Lower lobe of right lung (tissue), 2 donors: ENCODE results near the gene CLDN1. TPM values are rescaled to one million over a fixed set of nuclear protein-coding genes. Genes with fewer than 3 reads are reported as not detected.

ENCODE experiments used
- ATAC-seq, 2 donors: fragments of 200-7000 bp; cut with Tn5 transposase; one replicate each; pipeline ENCODE4 v1.9.1; 2020 to 2022; ENCODE audit warnings: mild to moderate bottlenecking in 2 of 2, moderate library complexity in 2 of 2
- DNase-seq: peaks from one replicate; pipeline ENCODE4 v3.0.0-alpha.2; 2020
- H3K27ac ChIP-seq: fragments of 200-600 bp; one replicate; pipeline ENCODE4 v1.8.0; 2022
- H3K27me3 ChIP-seq: fragments of 200-600 bp; one replicate; pipeline ENCODE4 v1.8.0; 2022; ENCODE audit warnings: low read depth
- H3K36me3 ChIP-seq: fragments of 200-600 bp; one replicate; pipeline ENCODE4 v1.8.0; 2022; ENCODE audit warnings: mild to moderate bottlenecking
- H3K4me1 ChIP-seq: fragments of 200-600 bp; one replicate; pipeline ENCODE4 v1.8.0; 2022
- H3K4me3 ChIP-seq: fragments of 200-600 bp; one replicate; pipeline ENCODE4 v1.8.0; 2022; ENCODE audit warnings: mild to moderate bottlenecking
- H3K9me3 ChIP-seq: fragments of 200-600 bp; one replicate; pipeline ENCODE4 v1.8.0; 2022
- intact Hi-C: fragments of 100-400 bp; cut with DNase I; formaldehyde crosslinking; loops from one replicate; pipeline ENCODE4 v1.11.0; 2022
- total RNA-seq: library from RNA; stranded (reverse); fragmentation: NEBNext Ultra II Directional; extraction: Animal tissue kit (Norgen Biotek cat#: 25700); gene quantifications from one replicate; pipeline ENCODE4 v1.2.1, GENCODE V29; 2021
- TF ChIP-seq, protein P1 (sequence below): fragments of 200-600 bp; IDR thresholded peaks from one replicate; pipeline ENCODE4 v1.8.0; 2022; ENCODE audit warnings: antibody characterized with exemption, mild to moderate bottlenecking
- donor health status: DM: no; HTN: yes; CAD: no; lungs with severe emphysema.

Gene CLDN1
- total RNA-seq, 1 donor from 2014 or later, result 5.2 TPM

DNA sequence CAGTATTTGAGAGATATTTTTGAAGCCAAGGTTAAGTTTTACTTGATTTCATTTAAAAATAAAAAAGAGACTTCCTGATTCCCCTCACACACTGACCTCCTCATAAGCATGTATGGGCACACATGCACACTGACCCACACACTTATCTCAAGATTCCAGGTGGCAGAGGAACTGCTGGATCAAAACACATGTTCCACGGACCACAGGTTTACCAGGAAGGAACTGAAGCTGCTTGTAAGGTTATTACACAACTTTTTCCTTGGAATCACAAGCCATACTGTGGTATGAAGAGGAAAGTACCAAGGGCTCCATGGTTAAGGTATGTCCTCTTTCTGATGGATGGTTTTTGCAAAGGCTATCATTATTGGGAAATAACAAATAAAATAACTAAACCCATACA, 7.5 kb downstream of the CLDN1 start:
- TF ChIP-seq, protein P1, sequence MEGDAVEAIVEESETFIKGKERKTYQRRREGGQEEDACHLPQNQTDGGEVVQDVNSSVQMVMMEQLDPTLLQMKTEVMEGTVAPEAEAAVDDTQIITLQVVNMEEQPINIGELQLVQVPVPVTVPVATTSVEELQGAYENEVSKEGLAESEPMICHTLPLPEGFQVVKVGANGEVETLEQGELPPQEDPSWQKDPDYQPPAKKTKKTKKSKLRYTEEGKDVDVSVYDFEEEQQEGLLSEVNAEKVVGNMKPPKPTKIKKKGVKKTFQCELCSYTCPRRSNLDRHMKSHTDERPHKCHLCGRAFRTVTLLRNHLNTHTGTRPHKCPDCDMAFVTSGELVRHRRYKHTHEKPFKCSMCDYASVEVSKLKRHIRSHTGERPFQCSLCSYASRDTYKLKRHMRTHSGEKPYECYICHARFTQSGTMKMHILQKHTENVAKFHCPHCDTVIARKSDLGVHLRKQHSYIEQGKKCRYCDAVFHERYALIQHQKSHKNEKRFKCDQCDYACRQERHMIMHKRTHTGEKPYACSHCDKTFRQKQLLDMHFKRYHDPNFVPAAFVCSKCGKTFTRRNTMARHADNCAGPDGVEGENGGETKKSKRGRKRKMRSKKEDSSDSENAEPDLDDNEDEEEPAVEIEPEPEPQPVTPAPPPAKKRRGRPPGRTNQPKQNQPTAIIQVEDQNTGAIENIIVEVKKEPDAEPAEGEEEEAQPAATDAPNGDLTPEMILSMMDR, result no peak
- Histone ChIP-seq H3K4me3 (no peak overlapping the region), H3K27ac (no peak overlapping the region), H3K27me3 (no peaks in the 10 kb centered on the region), H3K9me3 (no peaks in the 10 kb centered on the region), H3K4me1 (no peaks in the 10 kb centered on the region), H3K36me3 (no peaks in the 10 kb centered on the region)
- intact Hi-C loops, result no loop called here
- DNase-seq, result no peak
- no peak for ATAC-seq

DNA sequence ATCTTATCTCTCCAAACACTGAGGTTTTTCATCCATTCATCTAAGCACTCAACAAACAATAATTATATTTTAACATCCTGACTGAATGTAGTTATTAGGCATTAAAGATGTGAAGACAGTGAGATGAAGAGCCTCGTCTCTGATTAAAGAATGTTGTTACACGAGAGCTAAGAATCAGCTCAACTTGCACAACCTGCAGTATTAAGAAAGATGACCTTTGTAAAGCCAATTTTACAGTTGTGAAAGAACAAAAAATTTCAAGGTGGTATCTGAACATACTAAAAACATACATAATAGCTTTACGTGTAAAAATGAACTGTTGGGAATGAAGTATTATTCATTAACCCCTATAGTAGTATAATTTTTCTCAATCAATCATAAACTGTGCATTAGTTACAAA, 12.8 kb downstream of the CLDN1 start:
- H3K9me3 ChIP-seq, result no peaks in the 10 kb centered on the region
- intact Hi-C loops, result no loop called here
- no peaks in the 10 kb centered on the region for H3K4me1 ChIP-seq
- H3K27ac ChIP-seq, result no peak overlapping the region
- no peaks in the 10 kb centered on the region for H3K27me3 ChIP-seq
- no peaks in the 10 kb centered on the region for H3K36me3 ChIP-seq
- no peak overlapping the region for H3K4me3 ChIP-seq
- no peak for DNase-seq
- TF ChIP-seq, protein P1, result no peak
- no peak for ATAC-seq

DNA sequence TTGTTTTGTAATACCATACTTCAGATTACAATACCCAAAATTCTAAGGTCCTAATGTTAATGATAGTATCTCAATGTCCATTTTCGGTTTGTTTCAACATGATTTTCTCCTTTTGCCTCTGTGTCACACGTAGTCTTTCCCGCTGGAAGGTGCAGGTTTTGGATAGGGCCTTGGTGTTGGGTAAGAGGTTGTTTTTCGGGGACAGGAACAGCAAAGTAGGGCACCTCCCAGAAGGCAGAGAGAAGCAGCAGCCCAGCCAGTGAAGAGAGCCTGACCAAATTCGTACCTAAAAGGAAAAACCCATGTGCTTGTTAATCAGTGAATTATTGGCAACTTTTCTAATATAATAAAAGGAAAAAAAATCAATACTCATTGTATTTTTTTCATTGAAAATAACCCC, 14.1 kb downstream of the CLDN1 start:
- H3K27ac ChIP-seq, result no peak overlapping the region
- DNase-seq (no peak), ATAC-seq (no peak)
- no peaks in the 10 kb centered on the region for H3K9me3 ChIP-seq
- H3K36me3 ChIP-seq, result no peaks in the 10 kb centered on the region
- H3K4me1 ChIP-seq, result no peaks in the 10 kb centered on the region
- intact Hi-C loops, result no loop called here
- no peaks in the 10 kb centered on the region for H3K27me3 ChIP-seq
- TF ChIP-seq, protein P1, result no peak
- no peak overlapping the region for H3K4me3 ChIP-seq

DNA sequence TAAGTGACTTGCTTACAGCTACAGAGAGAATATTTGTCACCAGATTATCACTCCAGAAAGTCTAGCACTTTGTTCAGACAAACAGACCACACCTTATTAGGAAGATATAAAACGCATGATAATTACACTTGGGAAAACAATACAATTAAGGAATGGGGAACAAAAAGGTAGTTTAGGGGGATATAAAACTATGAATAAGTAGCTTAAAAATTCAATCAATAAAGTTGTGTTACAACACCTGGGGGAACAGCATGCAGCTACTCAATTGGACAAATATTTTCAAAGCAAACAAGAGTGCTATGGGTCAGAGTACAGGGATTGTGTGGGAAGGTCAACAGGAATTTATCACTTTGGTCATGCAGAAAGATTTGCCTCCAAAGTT, 15.1 kb downstream of the CLDN1 start:
- TF ChIP-seq, protein P1, result no peak
- ATAC-seq (no peak), DNase-seq (no peak)
- Histone ChIP-seq H3K36me3 (no peaks in the 10 kb centered on the region), H3K27me3 (no peaks in the 10 kb centered on the region), H3K4me1 (no peaks in the 10 kb centered on the region), H3K4me3 (no peak overlapping the region), H3K27ac (no peak overlapping the region), H3K9me3 (no peaks in the 10 kb centered on the region)
- intact Hi-C loops, result no loop called here

DNA sequence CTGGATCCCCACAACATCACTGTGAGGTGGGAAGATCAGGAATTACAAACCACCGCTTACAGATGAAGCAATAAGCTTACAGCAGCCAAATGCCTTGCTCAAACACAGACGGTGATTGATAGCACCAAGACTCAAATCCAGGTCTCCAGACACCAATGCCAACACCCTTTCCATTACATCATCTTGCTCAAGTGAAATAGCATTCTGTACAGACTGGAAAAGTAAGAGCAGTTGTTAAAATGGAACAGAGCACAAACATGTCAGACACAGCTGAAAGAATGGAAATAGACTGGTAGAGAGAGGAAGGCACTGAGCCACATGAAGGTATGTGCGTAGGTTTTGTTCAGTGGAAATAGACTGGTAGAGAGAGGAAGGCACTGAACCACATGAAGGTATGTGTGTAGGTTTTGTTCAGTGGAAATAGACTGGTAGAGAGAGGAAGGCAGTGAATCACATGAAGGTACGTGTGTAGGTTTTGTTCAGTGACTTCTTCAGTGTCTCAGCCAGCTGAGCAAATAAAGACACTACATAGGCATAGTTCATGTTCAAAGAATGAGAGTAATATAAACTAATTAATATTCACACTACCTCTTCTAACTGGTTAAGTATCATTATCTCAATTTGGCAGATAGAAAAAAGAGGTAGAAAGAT, 15.6 kb downstream of the CLDN1 start:
- Histone ChIP-seq H3K27me3 (no peaks in the 10 kb centered on the region), H3K27ac (no peak overlapping the region), H3K9me3 (no peaks in the 10 kb centered on the region), H3K36me3 (no peaks in the 10 kb centered on the region), H3K4me3 (no peak overlapping the region), H3K4me1 (no peaks in the 10 kb centered on the region)
- DNase-seq (no peak), ATAC-seq (peak in 1 of 2 donors; percentile 37)
- TF ChIP-seq, protein P1, result no peak
- intact Hi-C loops, result no loop called here
